BLaER1 treated with 17β-estradiol and CSF1 and Interleukin-3, amounts not matched to agents 10 nM and 100 nM (cell line): ENCODE data around the gene MYRF.
A peak's percentile ranks its signal among the peaks of the same experiment; 100 is the strongest.

Source experiments
- H3K27ac ChIP-seq, 11 experiments: shearing (Covaris generic); formaldehyde crosslinking; 2 replicates each; pipeline ENCODE4 v1.8.1; 2022
- H3K27me3 ChIP-seq, 11 experiments: shearing (Covaris generic); formaldehyde crosslinking; 2 replicates each; pipeline ENCODE4 v1.8.1; 2022
- H3K36me3 ChIP-seq, 11 experiments: shearing (Covaris generic); formaldehyde crosslinking; 2 replicates each; pipeline ENCODE4 v1.8.1; 2022
- H3K4me1 ChIP-seq, 10 experiments: shearing (Covaris generic); formaldehyde crosslinking; 2 replicates each; pipeline ENCODE4 v1.8.1; 2022
- H3K4me2 ChIP-seq, 11 experiments: shearing (Covaris generic); formaldehyde crosslinking; 2 replicates each; pipeline ENCODE4 v1.8.1; 2022
- H3K4me3 ChIP-seq, 10 experiments: shearing (Covaris generic); formaldehyde crosslinking; 2 replicates each; pipeline ENCODE4 v1.8.1; 2022
- H3K9ac ChIP-seq, 11 experiments: shearing (Covaris generic); formaldehyde crosslinking; 2 replicates each; pipeline ENCODE4 v1.8.1; 2022
- H3K9me3 ChIP-seq, 11 experiments: shearing (Covaris generic); formaldehyde crosslinking; replicated peaks in 1 of 11; 2 replicates each; pipeline ENCODE4 v1.8.1; 2022
- H4K20me1 ChIP-seq, 11 experiments: shearing (Covaris generic); formaldehyde crosslinking; 2 replicates each; pipeline ENCODE4 v1.8.1; 2022
- Cebpa-rat ChIP-seq, 11 experiments: shearing (Covaris generic); IDR thresholded peaks; 2 replicates each; pipeline ENCODE4 v1.8.1; 2022

Gene MYRF

DNA sequence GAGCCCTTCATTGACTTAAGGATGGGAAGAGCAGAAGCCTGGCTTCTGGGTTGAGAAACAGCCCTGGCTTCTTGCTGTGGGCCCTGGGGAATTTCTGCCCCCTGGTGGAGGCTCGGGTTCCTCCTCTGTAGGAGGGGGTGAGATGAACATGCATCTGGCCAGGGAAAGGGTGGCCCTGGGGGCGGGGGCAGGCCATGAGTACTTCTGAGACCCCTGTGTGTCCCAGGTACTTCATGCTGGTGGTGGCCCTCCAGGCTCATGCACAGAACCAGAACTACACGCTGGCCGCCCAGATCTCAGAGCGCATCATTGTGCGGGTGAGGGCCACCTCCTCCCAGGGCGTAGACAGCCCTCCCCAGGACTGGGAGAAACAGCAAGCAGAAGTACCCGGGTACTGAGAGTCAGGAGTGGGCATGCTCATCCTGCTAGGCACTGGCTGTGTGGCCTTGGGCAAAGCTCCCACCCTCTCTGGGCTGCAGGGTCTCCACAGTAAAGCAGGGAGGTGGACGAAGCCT is 24.2 kb downstream of the MYRF start:
- no peak for TF ChIP-seq Cebpa-rat (IDR thresholded peaks at IDR 0.05)
- Histone ChIP-seq H3K4me3 (no peak overlapping the region), H3K4me2 (peak overlapping the region; percentile 65 to 90 (median 82)), H3K9ac (no peak overlapping the region), H3K9me3 (no peaks in the 10 kb centered on the region), H3K36me3 (no peaks in the 10 kb centered on the region), H4K20me1 (peaks cover 0 to 28% (median 0%) of the 10 kb centered on the region in 11 experiments; a peak in 1 of 22 replicates), H3K4me1 (peaks cover 22 to 46% (median 36%) of the 10 kb centered on the region in 10 experiments), H3K27me3 (no peaks in the 10 kb centered on the region), H3K27ac (no peak overlapping the region)

DNA sequence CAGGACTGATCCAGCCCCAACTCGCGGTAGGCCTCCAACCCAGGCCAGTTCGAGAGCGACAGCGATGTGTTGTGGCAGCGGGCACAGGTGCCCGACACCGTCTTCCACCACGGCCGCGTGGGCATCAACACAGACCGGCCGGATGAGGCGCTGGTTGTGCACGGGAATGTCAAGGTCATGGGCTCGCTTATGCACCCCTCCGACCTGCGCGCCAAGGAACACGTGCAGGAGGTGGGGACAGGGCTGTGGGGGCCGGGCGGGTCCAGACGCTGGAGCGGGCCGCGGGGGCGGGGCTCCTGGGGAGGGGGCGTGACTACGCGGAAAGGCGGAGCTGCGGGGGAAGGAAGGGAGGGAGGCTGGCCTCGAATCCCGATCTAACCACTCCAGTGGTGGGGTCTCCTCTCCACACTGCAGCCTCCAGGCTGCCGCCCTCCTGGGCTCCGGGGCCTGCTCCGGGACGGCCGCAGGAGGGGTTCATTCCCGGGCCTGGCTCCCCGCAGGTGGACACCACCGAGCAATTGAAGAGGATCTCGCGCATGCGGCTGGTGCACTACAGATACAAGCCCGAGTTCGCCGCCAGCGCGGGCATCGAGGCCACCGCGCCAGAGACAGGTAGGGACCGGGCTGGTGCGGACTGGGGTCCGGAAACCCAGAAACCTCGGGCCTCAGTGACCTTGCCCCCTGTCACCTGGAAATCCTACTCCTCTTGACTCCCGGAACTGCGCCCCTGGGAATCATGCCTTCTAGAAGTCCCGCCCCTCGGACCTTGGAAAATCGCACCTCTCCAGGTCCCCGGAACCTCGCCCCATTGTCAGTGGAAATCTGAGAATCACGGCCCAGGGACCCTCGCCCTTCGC is 25.0 kb downstream of the MYRF start:
- Histone ChIP-seq H3K4me2 (peak overlapping the region; percentile 65 to 90 (median 82)), H3K4me3 (peak overlapping the region in 9 of 10 experiments; percentile 21 to 57 (median 31); a peak in 9 of 20 replicates), H3K36me3 (0 out of 22 replicates have a peak, but pooled peaks cover 0 to 3% (median 0%) of the 10 kb centered on the region in 11 experiments)

DNA sequence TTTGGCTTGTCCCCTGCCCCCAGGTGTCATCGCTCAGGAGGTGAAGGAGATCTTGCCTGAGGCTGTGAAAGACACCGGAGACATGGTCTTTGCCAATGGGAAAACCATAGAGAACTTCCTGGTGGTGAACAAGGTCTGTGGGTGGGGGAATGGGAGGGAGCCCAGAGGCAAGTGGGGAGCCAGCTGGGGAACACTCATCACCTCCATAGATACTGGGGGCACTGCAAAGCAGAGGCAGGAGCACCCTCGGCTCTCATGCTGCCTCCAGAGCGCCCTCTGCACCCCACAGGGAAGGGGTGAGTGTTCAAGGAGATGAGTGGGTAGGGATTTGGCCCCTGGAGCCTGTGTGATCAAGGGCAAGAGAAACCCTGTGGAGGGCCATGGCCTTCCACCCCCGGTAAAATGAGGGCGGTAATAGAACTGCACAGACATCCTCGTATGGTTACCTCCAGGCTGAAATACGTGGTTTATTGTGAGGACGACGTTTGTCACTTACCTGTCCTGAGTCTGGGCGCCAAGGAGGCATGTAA is 26.0 kb downstream of the MYRF start:
- Histone ChIP-seq H3K36me3 (peaks cover 0 to 12% (median 0%) of the 10 kb centered on the region in 11 experiments; a peak in 4 of 22 replicates), H3K4me2 (0 out of 22 replicates have a peak overlapping the region, but pooled peaks of 1 of the 11 experiments have one; percentile 84), H3K4me1 (peaks cover 14 to 36% (median 24%) of the 10 kb centered on the region in 10 experiments; a peak in 19 of 20 replicates), H3K27ac (no peak overlapping the region), H3K4me3 (no peak overlapping the region), H3K9me3 (no peaks in the 10 kb centered on the region), H3K9ac (no peak overlapping the region), H3K27me3 (no peaks in the 10 kb centered on the region), H4K20me1 (peaks cover 0 to 30% (median 0%) of the 10 kb centered on the region in 11 experiments; a peak in 4 of 22 replicates)
- TF ChIP-seq Cebpa-rat (IDR thresholded peaks at IDR 0.05), result no peak

More for the DNA sequence above, 25.0 kb downstream of the MYRF start:
- H3K9ac ChIP-seq, result peak overlapping the region in 5 of 11 experiments; percentile 13 to 46 (median 29); a peak in 2 of 22 replicates
- no peak for TF ChIP-seq Cebpa-rat (IDR thresholded peaks at IDR 0.05)
- H3K27me3 ChIP-seq, result no peaks in the 10 kb centered on the region
- no peak overlapping the region for H3K27ac ChIP-seq
- no peaks in the 10 kb centered on the region for H3K9me3 ChIP-seq
- H3K4me1 ChIP-seq, result peaks cover 18 to 41% (median 31%) of the 10 kb centered on the region in 10 experiments
- peaks cover 0 to 28% (median 0%) of the 10 kb centered on the region in 11 experiments; a peak in 3 of 22 replicates for H4K20me1 ChIP-seq

DNA sequence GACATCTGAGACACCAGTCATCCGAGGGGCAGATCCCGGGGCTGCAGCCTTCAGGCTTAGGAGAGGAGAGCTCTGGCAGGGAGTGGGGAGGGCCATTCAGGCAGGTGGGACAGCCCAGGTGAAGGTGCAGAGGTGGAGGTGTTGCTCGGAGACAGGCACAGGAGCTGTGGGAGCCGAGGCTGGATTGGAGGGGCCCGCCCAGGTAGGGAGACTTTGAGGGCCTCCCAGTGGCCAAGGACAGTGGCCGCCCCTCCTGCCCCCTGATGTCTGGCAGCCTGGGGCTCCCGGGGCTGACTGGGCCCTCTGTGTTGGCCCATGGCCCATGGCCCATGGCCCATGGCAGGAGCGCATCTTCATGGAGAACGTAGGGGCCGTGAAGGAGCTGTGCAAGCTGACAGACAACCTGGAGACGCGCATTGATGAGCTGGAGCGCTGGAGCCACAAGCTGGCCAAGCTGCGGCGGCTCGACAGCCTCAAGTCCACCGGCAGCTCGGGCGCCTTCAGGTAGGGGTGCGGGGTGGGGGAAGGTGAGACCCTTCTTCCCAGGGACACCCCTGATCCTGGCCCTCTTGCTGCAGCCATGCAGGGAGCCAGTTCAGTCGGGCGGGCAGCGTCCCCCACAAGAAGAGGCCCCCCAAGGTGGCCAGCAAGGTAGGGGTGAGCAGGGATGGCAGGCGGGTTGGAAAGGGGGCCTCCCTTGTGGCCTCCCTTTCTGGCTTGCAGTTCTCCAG is 26.6 kb downstream of the MYRF start:
- H3K36me3 ChIP-seq, result peaks cover 0 to 18% (median 4%) of the 10 kb centered on the region in 11 experiments; a peak in 7 of 22 replicates
- peaks cover 0 to 36% (median 0%) of the 10 kb centered on the region in 11 experiments; a peak in 6 of 22 replicates for H4K20me1 ChIP-seq

DNA sequence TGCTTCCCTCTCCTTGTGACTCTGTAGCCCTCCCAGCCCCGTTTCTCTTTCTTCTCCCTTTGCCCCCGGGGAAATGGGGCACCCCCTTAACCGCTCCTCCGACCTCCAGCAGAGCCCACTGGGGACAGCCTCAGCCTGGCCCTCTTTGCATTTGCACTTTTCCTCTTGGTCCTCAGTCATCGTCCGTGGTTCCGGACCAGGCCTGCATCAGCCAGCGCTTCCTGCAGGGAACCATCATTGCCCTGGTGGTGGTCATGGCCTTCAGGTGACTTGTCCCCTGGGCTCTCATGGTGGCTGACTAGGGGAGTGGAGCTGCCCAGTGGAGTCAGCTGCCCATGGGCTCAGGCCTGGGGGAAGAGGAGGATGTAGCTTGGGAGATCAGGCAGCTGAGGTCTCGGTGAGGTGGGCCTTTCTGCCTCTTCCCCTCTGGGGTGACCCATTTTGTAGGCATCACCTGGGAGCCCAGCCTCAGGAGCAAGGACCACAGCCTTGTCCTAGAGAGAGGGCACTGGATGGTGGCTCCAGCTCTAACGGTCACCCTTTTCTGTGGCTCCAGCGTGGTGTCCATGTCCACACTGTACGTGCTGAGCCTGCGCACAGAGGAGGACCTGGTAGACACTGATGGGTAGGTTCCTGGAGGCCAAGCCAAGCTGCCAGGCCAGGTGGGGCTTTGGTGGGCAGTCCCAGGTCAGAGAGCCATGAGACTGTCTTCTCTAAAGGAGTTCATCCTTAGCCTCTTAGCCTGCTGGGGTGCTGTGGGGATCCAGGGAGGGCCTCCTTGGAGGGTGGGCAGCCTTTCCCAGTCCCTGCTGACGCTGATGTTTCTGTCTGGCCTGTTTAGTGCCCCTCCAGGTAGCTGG is 27.5 kb downstream of the MYRF start:
- no peak for TF ChIP-seq Cebpa-rat (IDR thresholded peaks at IDR 0.05)
- Histone ChIP-seq H3K9me3 (no peaks in the 10 kb centered on the region), H3K4me1 (peaks cover 14 to 39% (median 27%) of the 10 kb centered on the region in 10 experiments; a peak in 19 of 20 replicates), H3K27ac (no peak overlapping the region; a peak in 1 of 22 replicates), H3K9ac (no peak overlapping the region), H4K20me1 (peaks cover 0 to 45% (median 7%) of the 10 kb centered on the region in 11 experiments; a peak in 11 of 22 replicates), H3K36me3 (peaks cover under 1 to 26% (median 12%) of the 10 kb centered on the region in 11 experiments; a peak in 15 of 22 replicates), H3K4me3 (no peak overlapping the region), H3K4me2 (peak overlapping the region in 1 of 11 experiments; percentile 9; a peak in 2 of 22 replicates), H3K27me3 (no peaks in the 10 kb centered on the region)

More for the DNA sequence above, 26.6 kb downstream of the MYRF start:
- H3K4me1 ChIP-seq, result peaks cover 14 to 34% (median 25%) of the 10 kb centered on the region in 10 experiments; a peak in 19 of 20 replicates
- no peak for TF ChIP-seq Cebpa-rat (IDR thresholded peaks at IDR 0.05)
- H3K9me3 ChIP-seq, result no peaks in the 10 kb centered on the region
- H3K27me3 ChIP-seq, result no peaks in the 10 kb centered on the region
- H3K9ac ChIP-seq, result no peak overlapping the region
- peak overlapping the region in 1 of 11 experiments; percentile 9; a peak in 1 of 22 replicates for H3K4me2 ChIP-seq
- no peak overlapping the region for H3K27ac ChIP-seq
- H3K4me3 ChIP-seq, result no peak overlapping the region

DNA sequence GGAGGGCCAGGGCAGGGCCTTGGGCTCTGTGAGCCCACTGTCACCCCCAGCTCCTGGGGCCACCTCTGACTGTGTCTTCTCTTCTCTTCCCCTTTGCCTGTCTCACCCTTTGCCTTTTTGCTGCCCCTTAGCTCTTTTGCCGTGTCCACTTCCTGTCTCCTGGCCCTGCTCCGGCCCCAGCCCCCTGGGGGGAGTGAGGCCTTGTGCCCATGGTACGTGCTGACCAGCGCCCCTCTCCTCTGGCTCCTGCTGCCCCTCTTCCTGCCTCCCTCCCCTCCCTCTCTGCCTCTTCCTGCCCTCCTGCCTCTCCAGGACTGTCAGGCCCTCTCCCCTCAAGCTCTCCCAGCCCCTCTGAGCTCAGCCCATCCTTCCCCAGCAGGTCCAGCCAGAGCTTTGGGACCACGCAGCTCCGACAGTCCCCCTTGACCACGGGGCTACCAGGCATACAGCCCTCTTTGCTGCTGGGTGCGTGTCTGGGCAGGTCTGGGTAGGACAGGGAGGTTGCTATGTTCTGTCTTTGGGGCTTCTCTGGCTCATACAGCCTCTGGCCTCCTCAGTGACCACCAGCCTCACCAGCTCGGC is 28.2 kb downstream of the MYRF start:
- peaks cover 0 to 52% (median 15%) of the 10 kb centered on the region in 11 experiments; a peak in 15 of 22 replicates for H4K20me1 ChIP-seq
- no peak overlapping the region; a peak in 1 of 22 replicates for H3K4me2 ChIP-seq
- no peaks in the 10 kb centered on the region for H3K27me3 ChIP-seq
- no peak overlapping the region for H3K9ac ChIP-seq
- peaks cover 8 to 34% (median 17%) of the 10 kb centered on the region in 11 experiments; a peak in 21 of 22 replicates for H3K36me3 ChIP-seq
- H3K4me3 ChIP-seq, result no peak overlapping the region
- H3K9me3 ChIP-seq, result no peaks in the 10 kb centered on the region
- TF ChIP-seq Cebpa-rat (IDR thresholded peaks at IDR 0.05), result no peak
- H3K27ac ChIP-seq, result peak overlapping the region in 1 of 11 experiments; percentile 11; a peak in 1 of 22 replicates
- peaks cover 14 to 39% (median 28%) of the 10 kb centered on the region in 10 experiments; a peak in 19 of 20 replicates for H3K4me1 ChIP-seq

DNA sequence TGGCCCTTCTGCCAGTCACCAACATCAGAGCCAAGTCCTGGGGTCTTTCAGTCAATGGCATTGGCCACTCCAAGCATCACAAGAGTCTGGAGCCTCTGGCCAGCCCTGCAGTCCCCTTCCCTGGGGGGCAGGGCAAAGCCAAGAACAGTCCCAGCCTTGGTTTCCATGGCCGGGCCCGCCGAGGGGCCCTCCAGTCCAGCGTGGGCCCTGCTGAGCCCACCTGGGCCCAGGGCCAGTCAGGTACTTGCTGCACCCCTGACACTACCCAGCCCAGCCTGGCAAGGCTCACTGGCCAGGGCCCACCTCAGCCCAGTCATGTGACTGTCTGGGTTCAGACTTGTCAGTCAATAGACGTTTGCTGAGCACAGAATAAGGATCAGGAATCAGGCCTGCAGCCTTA is 29.1 kb downstream of the MYRF start:
- Histone ChIP-seq H3K27me3 (no peaks in the 10 kb centered on the region), H3K36me3 (peaks cover 17 to 43% (median 26%) of the 10 kb centered on the region in 11 experiments), H3K9me3 (no peaks in the 10 kb centered on the region), H4K20me1 (peaks cover 5 to 58% (median 24%) of the 10 kb centered on the region in 11 experiments; a peak in 16 of 22 replicates), H3K4me2 (no peak overlapping the region), H3K27ac (no peak overlapping the region), H3K9ac (no peak overlapping the region), H3K4me1 (peaks cover 21 to 34% (median 28%) of the 10 kb centered on the region in 10 experiments; a peak in 19 of 20 replicates), H3K4me3 (no peak overlapping the region)
- no peak for TF ChIP-seq Cebpa-rat (IDR thresholded peaks at IDR 0.05)
